Skin of body (tissue), 2 donors: ENCODE results near the gene CCL11. TPM values are rescaled to one million over a fixed set of nuclear protein-coding genes. Genes with fewer than 3 reads are reported as not detected.

Experiments
- DNase-seq: peaks from one replicate; lab custom pipeline; 2025; lab: John Stamatoyannopoulos, UW
- total RNA-seq: library from RNA; depleted of rRNA; stranded (reverse); fragments of >200 nt; gene quantifications from one replicate; pipeline ENCODE4 v1.2.3, GENCODE V29; 2014

The CCL11 gene
- total RNA-seq, 1 donor from 2014 or later, result not detected

DNA sequence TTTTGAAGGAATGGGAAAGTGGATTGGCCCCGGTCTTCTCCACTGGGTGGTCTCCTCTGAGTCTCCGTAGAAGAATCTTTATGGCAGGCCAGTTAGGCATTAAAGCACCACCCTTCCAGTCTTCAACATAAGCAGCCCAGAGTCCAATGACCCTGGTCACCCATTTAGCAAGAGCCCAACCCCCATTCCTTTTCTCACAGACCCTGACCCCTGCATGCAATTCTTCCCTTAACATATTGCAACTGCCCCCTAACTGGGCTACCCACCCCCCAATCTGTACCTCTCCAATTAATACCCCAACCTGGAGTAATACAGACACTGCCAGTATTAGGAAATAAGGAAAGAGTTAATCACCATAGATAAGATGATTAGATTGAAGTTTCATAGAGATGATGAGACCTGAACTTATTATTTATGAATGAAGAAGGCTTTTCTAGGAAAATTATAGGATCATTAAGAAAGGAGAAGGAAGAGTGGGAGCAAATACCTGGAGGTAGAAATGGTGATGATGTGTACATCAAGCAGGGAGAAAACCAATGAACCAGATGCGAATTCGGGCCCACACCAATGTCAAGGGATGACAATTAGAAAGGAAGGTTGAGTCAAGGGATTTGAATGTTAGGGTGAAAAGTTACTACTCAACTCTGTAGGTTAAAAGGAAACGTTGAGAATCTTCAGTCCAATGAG, 28.1 kb upstream of the CCL11 start:
- DNase-seq, result no peak

DNA sequence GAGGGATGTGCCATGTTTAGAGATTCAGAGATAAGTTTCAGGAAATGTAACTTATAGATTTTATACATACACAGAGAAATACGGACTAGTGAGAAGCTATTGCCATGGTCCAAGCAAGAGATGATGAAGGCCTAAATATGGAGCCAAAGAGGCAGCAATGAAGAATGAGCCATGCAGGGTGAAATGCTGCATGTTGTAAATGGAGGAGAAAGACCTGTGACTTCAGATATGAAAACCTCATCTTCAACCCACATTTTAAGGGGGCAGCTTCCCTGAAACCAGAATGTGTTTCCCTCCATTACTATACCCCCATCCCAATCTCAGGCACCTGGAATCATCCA, 27.6 kb upstream of the CCL11 start:
- DNase-seq, result no peak

DNA sequence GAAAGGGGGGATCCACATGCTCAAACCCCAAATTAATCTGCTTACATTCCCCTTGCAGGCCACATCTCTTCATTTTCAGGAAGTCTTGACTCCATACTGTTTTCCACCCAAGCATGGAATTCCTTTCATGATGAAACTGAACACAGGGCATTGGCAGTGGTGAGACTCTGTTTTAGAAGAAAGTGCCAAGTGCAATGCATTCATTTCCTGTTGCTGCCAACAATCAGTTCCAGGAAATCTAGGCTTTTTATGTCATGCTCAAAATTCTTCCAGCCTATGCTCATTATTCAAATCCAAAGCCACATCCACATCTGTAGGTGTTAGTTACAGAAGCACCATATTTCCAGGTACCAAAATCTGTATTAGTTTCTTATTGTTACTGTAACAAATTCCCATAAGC, 26.4 kb upstream of the CCL11 start:
- DNase-seq, result peak; percentile 37

GRCh38 chr17:34260861-34261260, 24.7 kb upstream of the CCL11 start:
- no peak for DNase-seq

- no peak for DNase-seq
Observed at GRCh38 chr17:34261568-34262337, 23.8 kb upstream of the CCL11 start.

DNA sequence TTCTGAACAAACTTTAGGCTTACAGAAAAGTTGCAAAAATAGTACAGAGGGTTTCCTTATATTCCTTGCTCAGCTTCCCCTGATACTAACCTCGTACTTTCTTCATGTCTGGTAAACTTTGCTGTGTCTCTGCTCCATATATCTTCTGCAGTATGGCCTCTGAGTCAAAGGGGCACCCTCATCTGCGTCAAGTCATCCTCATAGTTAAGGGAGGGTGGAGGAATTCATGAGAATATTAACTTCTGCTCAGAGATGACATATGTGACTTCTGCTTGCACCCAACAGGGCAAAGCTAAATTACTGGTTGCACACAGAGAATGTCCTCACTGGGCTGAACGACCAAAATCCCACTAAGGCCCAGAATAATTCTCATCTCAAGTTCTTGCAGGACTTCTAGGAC, 19.8 kb upstream of the CCL11 start:
- DNase-seq, result no peak

DNA sequence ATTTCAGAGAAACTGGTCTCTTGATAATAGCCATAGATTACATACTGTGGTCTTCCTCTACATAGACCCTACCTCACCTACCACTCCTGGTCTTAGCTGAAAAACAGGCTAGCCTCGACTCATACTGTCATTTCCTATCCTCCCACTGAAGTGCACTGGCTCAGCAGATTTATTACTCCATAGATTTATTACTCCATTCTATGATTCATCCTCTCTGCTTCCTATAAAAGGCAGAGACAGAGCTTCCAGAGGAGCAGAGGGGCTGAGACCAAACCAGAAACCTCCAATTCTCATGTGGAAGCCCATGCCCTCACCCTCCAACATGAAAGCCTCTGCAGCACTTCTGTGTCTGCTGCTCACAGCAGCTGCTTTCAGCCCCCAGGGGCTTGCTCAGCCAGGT, 15.6 kb upstream of the CCL11 start, which contains the start of gene CCL7:
Gene CCL7 (plus strand): TSS at position 253 of the 400 bp plus-strand sequence. CDS start 70 bp downstream, at position 323.
- no peak for DNase-seq

DNA sequence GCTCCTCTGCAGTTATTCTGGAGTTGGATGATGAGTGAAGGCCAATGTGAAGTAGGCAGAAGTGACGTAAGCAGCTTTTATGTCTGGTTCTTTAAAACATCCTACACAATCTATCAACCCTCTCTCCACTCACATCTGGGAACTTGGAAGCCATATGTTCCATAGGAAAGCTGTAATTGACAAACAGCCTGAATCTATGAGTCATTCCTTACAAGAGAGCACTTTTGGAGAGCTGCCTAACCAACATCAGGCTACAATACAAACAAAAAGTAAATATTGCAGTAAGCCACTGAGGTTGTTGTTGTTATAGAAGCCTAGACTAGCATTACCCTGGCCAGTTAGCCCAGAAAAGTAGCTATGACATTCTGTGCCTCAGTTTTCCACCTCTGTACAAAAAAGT, 9.7 kb upstream of the CCL11 start:
- DNase-seq, result peak; percentile 95

- no peak for DNase-seq
Observed at GRCh38 chr17:34276826-34277225, 8.7 kb upstream of the CCL11 start.

GRCh38 chr17:34283571-34283970, 2.0 kb upstream of the CCL11 start:
- DNase-seq, result no peak

GRCh38 chr17:34287875-34288274, 2.3 kb downstream of the CCL11 start:
- DNase-seq, result no peak

GRCh38 chr17:34290586-34290985, 5.0 kb downstream of the CCL11 start:
- no peak for DNase-seq

- no peak for DNase-seq
Observed at GRCh38 chr17:34291721-34292348, 6.3 kb downstream of the CCL11 start.

DNA sequence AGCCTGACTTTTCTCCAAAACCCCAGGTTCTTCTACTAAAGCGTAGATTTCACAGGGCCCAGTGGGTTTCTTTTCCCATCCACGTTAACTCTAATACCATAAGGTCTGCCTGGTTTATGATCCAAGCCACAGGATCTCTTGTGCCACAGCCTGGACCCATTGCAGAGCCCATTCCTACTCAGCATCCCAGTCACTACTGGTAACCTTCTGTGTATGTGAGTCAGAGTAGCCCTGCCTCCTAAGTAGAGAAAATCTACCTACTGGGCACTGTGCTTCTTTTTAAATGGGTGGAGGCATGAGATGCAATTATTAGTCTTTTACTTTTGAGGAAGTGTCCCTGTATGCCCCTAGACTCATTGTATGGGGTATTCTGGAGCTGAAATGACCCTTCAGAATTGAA, 13.5 kb downstream of the CCL11 start:
- no peak for DNase-seq

GRCh38 chr17:34299956-34300577, 14.5 kb downstream of the CCL11 start:
- DNase-seq, result peak; percentile 57

DNA sequence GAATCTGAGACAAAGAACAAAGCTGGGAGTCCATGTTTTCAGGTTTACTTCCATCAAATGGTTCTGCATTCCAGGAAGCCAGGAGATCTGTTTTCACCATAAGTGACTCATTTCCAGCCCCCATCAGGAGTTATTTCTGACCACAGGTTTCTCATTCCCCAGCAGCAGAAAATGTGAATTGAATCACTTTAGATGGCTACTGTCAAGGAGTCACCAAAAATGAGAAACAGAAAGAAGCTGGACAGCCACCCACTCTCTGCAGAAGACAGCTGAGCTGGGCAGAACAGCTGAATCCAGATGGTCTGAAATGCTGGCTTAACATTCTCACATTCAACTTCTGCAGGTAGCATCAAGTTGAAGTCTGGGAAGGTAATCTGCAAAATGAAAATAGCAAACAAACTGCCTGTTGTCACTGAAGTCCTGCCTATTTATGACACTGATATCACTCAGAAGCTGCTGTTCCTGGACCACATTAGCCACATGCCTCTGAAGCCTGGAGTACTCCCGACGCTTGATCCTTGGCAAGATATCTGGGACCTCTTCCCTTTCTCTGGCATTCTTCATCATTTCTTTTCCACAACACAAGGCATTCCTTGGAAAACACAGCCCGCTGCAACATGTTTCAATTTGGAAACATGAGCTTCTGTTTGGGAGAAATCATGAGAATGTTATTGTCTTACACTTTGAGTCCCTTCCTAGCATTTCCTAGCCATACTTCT, 15.3 kb downstream of the CCL11 start:
- peak; percentile 61 for DNase-seq

- no peak for DNase-seq
Observed at GRCh38 chr17:34301986-34302385, 16.4 kb downstream of the CCL11 start.

DNA sequence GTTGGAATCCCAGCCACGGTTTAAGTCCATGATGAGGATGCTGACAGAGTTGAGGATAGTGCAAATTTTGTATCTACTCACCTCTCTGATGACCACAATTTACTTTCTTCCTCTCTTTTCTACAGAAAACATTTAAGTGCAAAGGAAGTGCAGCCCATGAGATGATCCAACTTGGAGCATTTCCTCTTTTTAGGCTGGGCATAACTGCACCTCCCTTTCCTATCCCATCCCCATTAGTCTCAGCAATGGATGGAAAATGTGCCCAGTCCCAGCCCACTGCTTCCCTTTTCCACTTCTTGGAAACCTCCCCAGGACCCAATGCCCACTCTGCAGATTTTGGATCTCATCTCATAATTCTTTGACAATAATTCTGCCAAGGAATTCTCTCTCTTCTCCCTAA, 17.1 kb downstream of the CCL11 start:
- no peak for DNase-seq

DNA sequence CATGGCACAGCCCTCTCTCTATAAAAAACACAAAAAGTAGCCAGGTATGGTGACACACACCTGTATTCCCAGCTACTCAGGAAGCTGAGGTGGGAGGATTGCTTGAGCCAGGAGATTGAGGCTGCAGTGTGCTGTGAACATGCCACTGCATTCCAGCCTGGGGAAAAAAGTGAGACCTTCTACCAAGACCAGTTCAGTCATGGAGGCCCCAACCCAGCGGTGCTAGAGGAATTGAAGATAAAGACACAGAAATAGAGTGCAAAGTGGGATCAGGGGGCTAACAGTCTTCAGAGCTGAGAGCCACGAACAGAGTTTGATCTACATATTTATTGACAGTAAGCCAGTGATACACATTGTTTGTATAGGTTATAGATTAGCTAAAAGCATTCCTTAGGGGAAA, 18.1 kb downstream of the CCL11 start:
- no peak for DNase-seq

- no peak for DNase-seq
Observed at GRCh38 chr17:34305061-34305460, 19.5 kb downstream of the CCL11 start.

DNA sequence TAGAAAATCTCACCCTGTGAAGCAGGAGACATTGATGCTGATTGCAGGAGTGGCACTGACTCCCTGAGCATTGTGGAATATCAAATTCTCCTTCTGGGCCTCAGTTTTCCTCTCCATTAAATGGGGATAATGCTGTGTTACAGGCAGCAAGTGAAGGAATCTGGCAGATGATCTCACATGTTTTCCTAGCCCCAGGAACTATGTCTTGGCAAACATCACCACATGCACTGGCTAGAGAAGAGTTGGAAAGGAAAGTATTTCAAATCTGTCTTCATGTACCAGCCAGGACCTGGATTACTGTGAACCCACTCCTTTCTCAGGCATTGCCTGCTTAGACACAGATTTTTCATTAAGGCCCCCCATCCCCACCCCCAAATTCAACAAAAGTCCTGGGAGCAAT, 20.1 kb downstream of the CCL11 start:
- no peak for DNase-seq

DNA sequence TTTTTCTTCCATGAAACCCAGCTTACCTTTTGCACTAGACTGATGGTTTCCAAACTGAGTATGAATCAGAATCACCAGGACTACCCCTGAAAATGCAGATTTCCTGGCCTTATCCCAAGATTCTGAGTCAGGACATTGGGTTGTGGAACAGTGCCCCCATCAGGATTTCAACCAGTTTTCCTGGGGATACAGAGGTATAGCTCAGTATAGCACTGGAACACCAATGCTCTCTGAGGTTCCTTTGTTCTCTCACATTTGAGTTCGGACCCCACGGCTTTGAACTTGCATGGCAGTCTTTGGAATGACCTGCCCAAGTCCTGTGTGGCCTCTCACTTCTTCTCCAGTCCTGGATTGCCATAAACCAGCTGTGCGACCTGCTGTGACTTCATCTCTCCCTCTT, 20.9 kb downstream of the CCL11 start:
- DNase-seq, result no peak
